Ramos (cell line): ENCODE measurements around the gene CYP4F3.
"Not testable (repeated sequence)": the region's sequence is repeated elsewhere in the genome, so short reads cannot be mapped to it uniquely, and the experiment has no call there.

Experiments used
- in situ Hi-C: fragments of 300-500 bp; cut with MboI; formaldehyde crosslinking; loops from one replicate; pipeline ENCODE4 v1.14.3; 2022; ENCODE audit warnings: low sequenced_read_pairs; ENCODE audit not compliant: unreplicated experiment

The CYP4F3 gene

GRCh38 chr19:15628236-15629002, 12.3 kb upstream of the CYP4F3 start:
- in situ Hi-C loops, result loop anchor here (10.0 to 25.0 kb wide), 2 partner anchors 556 to 784 kb away; partner anchors contain the start of gene FAM32A

- in situ Hi-C loops, result loop anchor here (10.0 to 25.0 kb wide), 2 partner anchors 556 to 783 kb away; partner anchors contain the start of gene FAM32A
These were observed 11.5 kb upstream of the CYP4F3 start for GRCh38 chr19:15629003-15629880.

- in situ Hi-C loops, result loop anchor here (25.0 kb wide), 1 partner anchor 780 kb away; no protein-coding TSS in a partner anchor
These were observed 8.9 kb upstream of the CYP4F3 start for GRCh38 chr19:15631817-15632216.

- in situ Hi-C loops, result loop anchor here (25.0 kb wide), 1 partner anchor 779 kb away; no protein-coding TSS in a partner anchor
These were observed 7.4 kb upstream of the CYP4F3 start for GRCh38 chr19:15633082-15633835.

- in situ Hi-C loops, result loop anchor here (25.0 kb wide), 1 partner anchor 778 kb away; no protein-coding TSS in a partner anchor
These were observed 6.6 kb upstream of the CYP4F3 start for GRCh38 chr19:15634105-15634504.

- in situ Hi-C loops, result loop anchor here (25.0 kb wide), 1 partner anchor 777 kb away; no protein-coding TSS in a partner anchor
These were observed 5.5 kb upstream of the CYP4F3 start for GRCh38 chr19:15635016-15635805.

- in situ Hi-C loops, result loop anchor here (25.0 kb wide), 1 partner anchor 776 kb away; no protein-coding TSS in a partner anchor
These were observed 4.7 kb upstream of the CYP4F3 start for GRCh38 chr19:15636026-15636425.

GRCh38 chr19:15639596-15639995, 1.1 kb upstream of the CYP4F3 start:
- in situ Hi-C loops, result loop anchor here (25.0 kb wide), 1 partner anchor 773 kb away; no protein-coding TSS in a partner anchor

- in situ Hi-C loops, result loop anchor here (25.0 kb wide), 1 partner anchor 771 kb away; no protein-coding TSS in a partner anchor
These were observed 354 bp downstream of the CYP4F3 start for GRCh38 chr19:15640904-15641597.

GRCh38 chr19:15641901-15642491, 1.3 kb downstream of the CYP4F3 start:
- in situ Hi-C loops, result loop anchor here (25.0 kb wide), 1 partner anchor 770 kb away; no protein-coding TSS in a partner anchor

- in situ Hi-C loops, result loop anchor here (25.0 kb wide), 1 partner anchor 769 kb away; no protein-coding TSS in a partner anchor
These were observed 2.1 kb downstream of the CYP4F3 start for GRCh38 chr19:15642807-15643206.

GRCh38 chr19:15643387-15643786, 2.7 kb downstream of the CYP4F3 start:
- in situ Hi-C loops, result loop anchor here (25.0 kb wide), 1 partner anchor 769 kb away; no protein-coding TSS in a partner anchor

GRCh38 chr19:15644066-15644741, 3.5 kb downstream of the CYP4F3 start:
- in situ Hi-C loops, result loop anchor here (25.0 kb wide), 1 partner anchor 768 kb away; no protein-coding TSS in a partner anchor

- in situ Hi-C loops, result loop anchor here (25.0 kb wide), 1 partner anchor 767 kb away; no protein-coding TSS in a partner anchor
These were observed 4.1 kb downstream of the CYP4F3 start for GRCh38 chr19:15644816-15645215.

GRCh38 chr19:15649526-15649925, 8.8 kb downstream of the CYP4F3 start:
- in situ Hi-C loops, result loop anchor here (25.0 kb wide), 1 partner anchor 763 kb away; no protein-coding TSS in a partner anchor

- in situ Hi-C loops, result not testable (repeated sequence)
These were observed 9.4 kb downstream of the CYP4F3 start for GRCh38 chr19:15650123-15650522.

GRCh38 chr19:15651791-15652190, 11.1 kb downstream of the CYP4F3 start:
- in situ Hi-C loops, result no loop called here
